Fibroblast of lung (primary cell): ENCODE results near the gene LCN6.
"Not testable (repeated sequence)": the region's sequence is repeated elsewhere in the genome, so short reads cannot be mapped to it uniquely, and the experiment has no call there.

Source experiments
- CTCF ChIP-seq, 2 donors: IDR thresholded peaks in 1 of 2; conservative IDR thresholded peaks in 1 of 2; 1 replicate in 1 of 2; 2 replicates in 1 of 2; pipeline ENCODE4 v1.5.1; 2011 to 2012; ENCODE audit warnings: low read length in 2 of 2, control low read depth in 1 of 2, inconsistent platforms in 1 of 2, low read depth in 1 of 2, mild to moderate bottlenecking in 1 of 2
- EZH2 ChIP-seq: IDR thresholded peaks from 2 replicates; pipeline ENCODE4 v1.5.1; 2012; ENCODE audit warnings: low read length, control low read depth, mild to moderate bottlenecking; ENCODE audit errors: missing control alignments

- not testable (repeated sequence) for TF ChIP-seq CTCF (conservative IDR thresholded peaks at IDR 0.05 in 1 of 2, IDR thresholded peaks at IDR 0.05 in 1 of 2; ENCODE audit: low read depth in 1 of 2, low read length in 2 of 2); EZH2
Observed at GRCh38 chr9:136765745-136766409, 17.6 kb upstream of the LCN6 start.
